Panc1 (cell line): ENCODE data around the gene CACNA1D.

Source experiments
- POLR2AphosphoS5 ChIP-seq: IDR thresholded peaks from 2 replicates; pipeline ENCODE4 v1.6.1; 2012; ENCODE audit warnings: mild to moderate bottlenecking, low read depth, low read length, moderate library complexity
- TF ChIP-seq, protein P1 (sequence below): fragments of 450-650 bp; IDR thresholded peaks from 2 replicates; pipeline ENCODE4 v1.5.1; 2017; ENCODE audit warnings: mild to moderate bottlenecking
- TF ChIP-seq, protein P2 (sequence below), 2 experiments: IDR thresholded peaks; 2 replicates each; pipeline ENCODE4 v1.6.1; 2011 to 2012; ENCODE audit warnings: low read depth in 2 of 2, control low read depth in 1 of 2, low read length in 1 of 2, mild to moderate bottlenecking in 1 of 2, moderate library complexity in 1 of 2; ENCODE audit not compliant: insufficient read depth in 1 of 2

- TF ChIP-seq, protein P1, sequence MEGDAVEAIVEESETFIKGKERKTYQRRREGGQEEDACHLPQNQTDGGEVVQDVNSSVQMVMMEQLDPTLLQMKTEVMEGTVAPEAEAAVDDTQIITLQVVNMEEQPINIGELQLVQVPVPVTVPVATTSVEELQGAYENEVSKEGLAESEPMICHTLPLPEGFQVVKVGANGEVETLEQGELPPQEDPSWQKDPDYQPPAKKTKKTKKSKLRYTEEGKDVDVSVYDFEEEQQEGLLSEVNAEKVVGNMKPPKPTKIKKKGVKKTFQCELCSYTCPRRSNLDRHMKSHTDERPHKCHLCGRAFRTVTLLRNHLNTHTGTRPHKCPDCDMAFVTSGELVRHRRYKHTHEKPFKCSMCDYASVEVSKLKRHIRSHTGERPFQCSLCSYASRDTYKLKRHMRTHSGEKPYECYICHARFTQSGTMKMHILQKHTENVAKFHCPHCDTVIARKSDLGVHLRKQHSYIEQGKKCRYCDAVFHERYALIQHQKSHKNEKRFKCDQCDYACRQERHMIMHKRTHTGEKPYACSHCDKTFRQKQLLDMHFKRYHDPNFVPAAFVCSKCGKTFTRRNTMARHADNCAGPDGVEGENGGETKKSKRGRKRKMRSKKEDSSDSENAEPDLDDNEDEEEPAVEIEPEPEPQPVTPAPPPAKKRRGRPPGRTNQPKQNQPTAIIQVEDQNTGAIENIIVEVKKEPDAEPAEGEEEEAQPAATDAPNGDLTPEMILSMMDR: no peak
- no peak for TF ChIP-seq POLR2AphosphoS5
- TF ChIP-seq, protein P2, sequence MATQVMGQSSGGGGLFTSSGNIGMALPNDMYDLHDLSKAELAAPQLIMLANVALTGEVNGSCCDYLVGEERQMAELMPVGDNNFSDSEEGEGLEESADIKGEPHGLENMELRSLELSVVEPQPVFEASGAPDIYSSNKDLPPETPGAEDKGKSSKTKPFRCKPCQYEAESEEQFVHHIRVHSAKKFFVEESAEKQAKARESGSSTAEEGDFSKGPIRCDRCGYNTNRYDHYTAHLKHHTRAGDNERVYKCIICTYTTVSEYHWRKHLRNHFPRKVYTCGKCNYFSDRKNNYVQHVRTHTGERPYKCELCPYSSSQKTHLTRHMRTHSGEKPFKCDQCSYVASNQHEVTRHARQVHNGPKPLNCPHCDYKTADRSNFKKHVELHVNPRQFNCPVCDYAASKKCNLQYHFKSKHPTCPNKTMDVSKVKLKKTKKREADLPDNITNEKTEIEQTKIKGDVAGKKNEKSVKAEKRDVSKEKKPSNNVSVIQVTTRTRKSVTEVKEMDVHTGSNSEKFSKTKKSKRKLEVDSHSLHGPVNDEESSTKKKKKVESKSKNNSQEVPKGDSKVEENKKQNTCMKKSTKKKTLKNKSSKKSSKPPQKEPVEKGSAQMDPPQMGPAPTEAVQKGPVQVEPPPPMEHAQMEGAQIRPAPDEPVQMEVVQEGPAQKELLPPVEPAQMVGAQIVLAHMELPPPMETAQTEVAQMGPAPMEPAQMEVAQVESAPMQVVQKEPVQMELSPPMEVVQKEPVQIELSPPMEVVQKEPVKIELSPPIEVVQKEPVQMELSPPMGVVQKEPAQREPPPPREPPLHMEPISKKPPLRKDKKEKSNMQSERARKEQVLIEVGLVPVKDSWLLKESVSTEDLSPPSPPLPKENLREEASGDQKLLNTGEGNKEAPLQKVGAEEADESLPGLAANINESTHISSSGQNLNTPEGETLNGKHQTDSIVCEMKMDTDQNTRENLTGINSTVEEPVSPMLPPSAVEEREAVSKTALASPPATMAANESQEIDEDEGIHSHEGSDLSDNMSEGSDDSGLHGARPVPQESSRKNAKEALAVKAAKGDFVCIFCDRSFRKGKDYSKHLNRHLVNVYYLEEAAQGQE (IDR thresholded peaks at IDR 0.05; ENCODE audit: insufficient read depth in 1 of 2, low read depth in 2 of 2, low read length in 1 of 2): no peak
These were observed 300.2 kb downstream of the CACNA1D start for GRCh38 chr3:53794597-53794996.
